DOHH2 (cell line): Measurements from ENCODE around the gene ITGAE.

ENCODE experiments used
- CTCF ChIP-seq: fragments of 200-600 bp; sonication (generic); IDR thresholded peaks from one replicate; pipeline ENCODE4 v1.5.1; 2014; ENCODE audit warnings: antibody characterized with exemption, mild to moderate bottlenecking, low read depth, low read length; ENCODE audit not compliant: poor library complexity, severe bottlenecking
- EZH2phosphoT487 ChIP-seq: fragments of 200-600 bp; sonication (generic); IDR thresholded peaks from 2 replicates; pipeline ENCODE4 v1.6.1; 2017; ENCODE audit warnings: borderline replicate concordance, mild to moderate bottlenecking, antibody characterized with exemption, low read length, moderate library complexity, mixed read lengths

GRCh38 chr17:3750926-3751325, 50.1 kb downstream of the ITGAE start:
- TF ChIP-seq CTCF: no peak
- TF ChIP-seq EZH2phosphoT487: no peak
